RKO (cell line): Measurements from ENCODE around the gene TCL1B.

ENCODE experiments used
- DNase-seq: peaks from one replicate; pipeline ENCODE4 v3.0.0-alpha.2; 2016; ENCODE audit warnings: low spot score

Gene TCL1B

DNA sequence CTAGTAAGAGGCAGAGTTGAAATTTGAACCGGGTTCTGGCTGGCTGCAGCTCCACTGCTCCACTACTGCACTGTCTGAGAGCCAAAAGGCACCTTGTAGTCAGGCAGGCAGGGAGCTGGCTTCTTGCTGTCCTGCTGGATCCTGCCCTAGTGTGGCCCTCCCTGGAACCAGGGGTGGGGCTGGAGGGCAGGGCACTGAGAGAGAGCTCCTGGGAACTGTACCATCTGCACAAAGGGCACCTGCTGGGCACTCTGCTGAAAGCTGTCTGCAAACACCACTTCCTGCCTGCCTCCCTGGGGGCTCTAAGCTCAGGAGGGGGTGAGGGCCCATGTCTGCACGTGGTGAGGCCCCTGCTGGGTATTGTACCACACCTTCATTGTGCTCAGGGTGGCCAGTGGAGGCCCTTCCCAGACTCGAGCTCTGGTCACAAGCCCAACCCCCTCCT lies 19.0 kb upstream of the TCL1B start:
- no peak for DNase-seq

- no peak for DNase-seq
These were observed 17.9 kb upstream of the TCL1B start for GRCh38 chr14:95668235-95668772.

GRCh38 chr14:95674613-95675012 lies 11.6 kb upstream of the TCL1B start:
- DNase-seq: no peak

- DNase-seq: no peak
These were observed 10.7 kb upstream of the TCL1B start for GRCh38 chr14:95675486-95675885.

- DNase-seq: no peak
These were observed 8.9 kb upstream of the TCL1B start for GRCh38 chr14:95677179-95677835.

- DNase-seq: peak; percentile 8
These were observed 6.9 kb upstream of the TCL1B start for GRCh38 chr14:95679148-95679815.

DNA sequence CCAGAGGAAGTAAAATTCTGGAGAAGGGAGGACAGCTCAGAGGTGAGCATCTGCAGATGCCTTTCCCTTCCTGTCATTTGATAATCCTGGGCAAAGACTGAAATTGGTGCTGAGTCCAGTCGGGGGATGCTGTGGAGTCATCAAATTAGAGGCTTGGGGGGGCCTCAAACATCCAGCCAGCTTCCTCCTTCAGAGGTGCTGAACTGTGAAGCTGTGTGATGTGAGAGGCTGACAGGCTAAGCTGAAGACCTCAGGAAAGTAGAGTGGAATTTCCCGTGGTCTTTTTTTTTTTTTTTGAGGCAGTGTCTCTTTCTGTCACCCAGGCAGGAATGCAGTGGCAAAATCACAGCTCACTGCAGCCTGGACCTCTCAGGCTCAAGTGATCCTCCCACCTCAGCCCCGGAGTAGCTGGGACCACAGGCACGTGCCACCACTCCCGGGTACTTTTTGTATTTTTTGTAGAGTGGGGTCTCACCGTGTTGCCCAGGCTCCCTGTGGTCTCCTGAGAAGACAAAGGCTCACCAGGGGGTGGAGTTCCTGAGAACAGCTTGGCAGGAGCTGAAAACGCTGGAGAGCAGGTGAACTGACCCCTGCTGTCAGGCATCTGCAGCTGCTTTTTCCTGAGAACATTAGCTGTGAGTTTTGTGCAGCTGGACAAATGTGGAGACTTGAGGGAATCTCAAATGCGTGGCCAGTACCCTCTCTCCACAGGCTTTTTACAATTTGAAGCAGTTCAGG lies 6.1 kb upstream of the TCL1B start:
- no peak for DNase-seq

GRCh38 chr14:95681153-95681552 lies 5.1 kb upstream of the TCL1B start:
- no peak for DNase-seq

DNA sequence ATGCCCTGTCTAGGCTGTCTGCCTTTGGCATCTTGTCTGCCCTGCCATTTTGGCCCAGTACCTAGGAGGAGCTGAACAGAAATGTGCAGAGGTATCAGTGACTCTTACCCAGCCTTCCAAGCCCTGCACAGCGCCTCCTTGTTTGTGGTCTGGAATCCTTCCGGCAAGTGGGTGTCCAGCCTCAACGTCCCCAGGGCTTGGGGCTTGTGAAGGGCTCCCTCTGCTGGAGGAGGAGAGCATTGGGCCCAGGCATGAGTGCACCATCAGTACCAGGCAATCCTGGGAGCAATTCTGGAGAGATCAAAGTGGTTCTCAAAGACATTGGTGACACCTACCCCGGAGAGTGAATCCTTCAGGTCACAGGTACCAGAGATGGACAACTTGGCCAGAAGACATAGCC lies 2.4 kb upstream of the TCL1B start:
- no peak for DNase-seq

GRCh38 chr14:95686935-95687334 lies 709 bp downstream of the TCL1B start:
- no peak for DNase-seq

DNA sequence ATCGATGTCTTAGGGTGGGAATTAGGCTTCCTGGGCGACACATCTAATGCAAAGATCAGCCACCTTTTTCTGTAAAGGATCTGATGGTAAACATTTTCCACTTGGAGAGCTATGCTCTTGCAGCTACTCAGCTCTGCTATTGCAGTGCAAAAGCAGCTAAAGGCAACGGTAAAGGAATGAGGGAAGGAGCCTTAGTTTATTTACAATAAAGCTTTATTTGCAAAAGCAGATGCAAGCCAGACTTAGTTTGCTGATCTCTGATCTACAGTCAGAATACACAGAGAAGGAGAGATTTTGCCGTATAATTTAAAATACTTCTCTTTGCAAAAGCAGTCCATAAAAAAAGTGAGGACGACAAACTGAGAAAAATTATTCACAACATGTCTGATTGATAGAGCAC lies 3.2 kb downstream of the TCL1B start:
- DNase-seq: no peak

DNA sequence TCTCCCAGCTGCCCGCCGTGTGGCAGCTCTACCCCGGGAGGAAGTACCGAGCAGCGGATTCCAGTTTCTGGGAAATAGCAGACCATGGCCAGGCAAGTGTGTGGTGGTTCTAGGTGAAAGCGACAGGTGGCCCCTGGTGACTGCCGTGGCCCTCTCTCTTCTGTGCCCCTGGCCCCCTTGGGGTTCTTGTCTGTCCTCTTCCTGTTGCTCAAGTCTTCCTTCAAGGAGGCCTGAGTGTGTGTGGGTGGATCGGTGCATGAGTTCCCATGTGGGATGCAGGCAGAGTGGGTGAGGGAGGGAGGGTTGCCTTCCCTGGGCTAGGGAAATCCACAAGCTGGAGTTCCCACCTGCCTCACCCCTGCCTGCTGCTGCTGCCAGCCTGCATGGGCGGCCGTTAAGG lies 4.6 kb downstream of the TCL1B start:
- no peak for DNase-seq

GRCh38 chr14:95691591-95691990 lies 5.4 kb downstream of the TCL1B start:
- DNase-seq: no peak

DNA sequence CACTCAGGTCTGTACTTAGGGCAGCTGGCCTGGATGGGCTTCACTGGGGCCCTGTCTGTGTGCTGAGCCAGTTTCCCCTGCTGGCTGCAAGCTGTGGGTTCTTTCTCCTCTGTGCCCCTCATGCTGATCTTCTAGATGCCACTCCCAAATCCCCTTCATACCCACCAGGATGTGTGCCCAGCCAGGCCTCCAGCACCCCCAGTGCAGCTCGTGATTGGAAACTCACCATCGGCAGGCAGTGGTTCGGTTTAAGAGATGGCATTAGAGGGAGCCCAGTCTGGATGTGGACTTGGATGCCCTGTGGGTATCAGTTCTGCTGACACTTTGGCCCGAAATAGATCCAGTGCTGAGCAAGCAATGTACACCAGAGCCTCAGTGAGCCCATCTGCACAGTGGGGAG lies 5.9 kb downstream of the TCL1B start:
- DNase-seq: no peak

DNA sequence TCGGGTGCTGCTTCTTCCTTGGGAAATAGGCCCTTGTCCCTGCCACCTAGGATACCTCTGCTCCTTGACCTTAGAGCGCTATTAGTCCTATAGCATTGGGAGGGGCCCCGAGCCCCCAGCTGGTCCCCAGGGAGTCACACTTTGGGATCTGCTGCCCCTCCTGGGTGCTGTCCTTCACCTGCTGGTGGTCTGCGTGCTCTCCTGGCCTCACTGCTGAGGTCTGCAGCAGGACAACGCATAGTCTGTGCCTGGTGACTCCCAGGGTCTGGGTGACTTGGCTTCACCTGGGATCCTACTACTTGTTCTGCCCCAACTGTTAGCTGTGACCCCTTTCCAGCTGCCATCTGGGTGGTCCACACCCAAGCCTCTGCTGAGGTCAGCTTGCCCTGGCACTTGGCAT lies 8.8 kb downstream of the TCL1B start:
- no peak for DNase-seq

GRCh38 chr14:95695913-95696312 lies 9.7 kb downstream of the TCL1B start:
- DNase-seq: no peak

DNA sequence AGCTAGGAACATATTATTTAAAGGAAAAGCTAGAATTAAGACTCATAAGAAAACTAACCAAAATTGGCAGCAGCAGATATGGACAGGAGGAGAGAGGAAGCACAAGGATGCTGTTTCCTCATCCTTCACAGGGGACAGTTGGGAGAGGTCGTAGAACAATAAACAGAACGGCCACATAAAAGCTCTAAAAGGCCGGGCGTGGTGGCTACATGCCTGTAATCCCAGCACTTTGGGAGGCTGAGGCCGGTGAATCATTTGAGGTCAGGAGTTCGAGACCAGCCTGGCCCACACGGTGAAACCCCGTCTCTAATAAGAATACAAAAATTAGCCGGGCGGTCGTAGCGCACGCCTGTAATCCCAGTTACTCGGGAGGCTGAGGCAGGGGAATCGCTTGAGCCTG lies 10.5 kb downstream of the TCL1B start:
- DNase-seq: no peak

DNA sequence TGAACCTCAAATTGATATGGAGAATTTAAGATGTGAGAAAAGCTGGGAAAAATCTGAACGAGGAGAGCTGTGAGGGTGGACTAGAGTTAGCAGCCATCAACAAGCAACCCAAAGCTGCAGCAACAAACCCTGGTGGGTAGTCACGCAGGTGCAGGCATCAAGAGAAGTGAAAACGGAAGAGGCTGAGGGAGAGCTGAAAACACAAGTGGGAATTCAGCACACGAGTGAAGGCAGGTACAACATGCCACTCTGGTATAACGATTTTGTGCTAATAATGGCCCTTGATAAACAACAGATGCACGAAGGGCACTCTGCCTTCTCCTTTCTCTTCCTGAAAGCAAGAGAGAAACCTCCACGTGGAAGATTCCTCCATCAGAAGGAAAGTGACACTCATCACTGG lies 11.5 kb downstream of the TCL1B start:
- DNase-seq: no peak

GRCh38 chr14:95698287-95698686 lies 12.1 kb downstream of the TCL1B start:
- DNase-seq: no peak

GRCh38 chr14:95699412-95699811 lies 13.2 kb downstream of the TCL1B start:
- DNase-seq: no peak

DNA sequence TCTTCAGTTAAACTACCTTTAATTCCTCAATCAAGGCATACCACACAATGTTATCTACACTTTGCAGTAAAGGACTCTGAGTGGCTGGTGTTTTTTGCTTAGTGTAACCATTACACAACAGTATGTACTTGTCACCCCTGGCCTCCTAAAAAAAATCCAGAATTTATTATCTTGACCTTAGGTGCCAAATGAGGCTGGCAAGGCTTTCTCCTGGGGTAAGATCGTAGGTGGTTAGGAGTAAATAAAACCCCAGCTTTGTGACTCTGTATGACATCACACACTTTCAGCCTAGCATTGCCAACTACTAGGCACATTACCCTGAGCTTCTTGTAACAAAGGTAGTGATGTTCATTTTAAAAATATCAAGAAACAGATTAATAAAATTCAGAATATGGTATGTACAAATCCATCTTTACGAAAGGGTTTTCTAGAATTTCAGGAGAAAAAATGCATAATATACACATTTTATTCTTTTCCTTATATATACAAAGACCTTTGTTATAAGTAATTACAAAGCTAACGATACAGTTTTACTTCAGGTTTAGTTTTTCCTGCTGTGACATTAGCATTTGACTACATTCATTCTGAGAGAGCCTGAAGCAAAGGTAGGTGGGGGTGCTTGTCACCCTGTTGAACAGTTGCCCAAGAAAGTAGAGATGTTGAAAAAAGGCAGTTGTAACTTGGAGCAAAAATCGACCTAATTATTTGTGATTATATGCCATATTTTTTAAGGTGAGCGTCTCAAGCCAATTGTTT lies 14.2 kb downstream of the TCL1B start:
- DNase-seq: no peak

GRCh38 chr14:95701846-95702221 lies 15.6 kb downstream of the TCL1B start:
- no peak for DNase-seq
